Measurements from ENCODE around the gene SYT2.
"Not testable (repeated sequence)": the region's sequence is repeated elsewhere in the genome, so short reads cannot be mapped to it uniquely, and the experiment has no call there.

The SYT2 gene

GRCh38 chr1:202551683-202552082 is 158.6 kb downstream of the SYT2 start:
- DNase-seq, result peak; percentile 17 to 20
- TF ChIP-seq POLR2A (IDR thresholded peaks at IDR 0.05; ENCODE audit: low read length) (no peak), GATA1 (IDR thresholded peaks at IDR 0.05; ENCODE audit: low read depth, low read length) (no peak)

DNA sequence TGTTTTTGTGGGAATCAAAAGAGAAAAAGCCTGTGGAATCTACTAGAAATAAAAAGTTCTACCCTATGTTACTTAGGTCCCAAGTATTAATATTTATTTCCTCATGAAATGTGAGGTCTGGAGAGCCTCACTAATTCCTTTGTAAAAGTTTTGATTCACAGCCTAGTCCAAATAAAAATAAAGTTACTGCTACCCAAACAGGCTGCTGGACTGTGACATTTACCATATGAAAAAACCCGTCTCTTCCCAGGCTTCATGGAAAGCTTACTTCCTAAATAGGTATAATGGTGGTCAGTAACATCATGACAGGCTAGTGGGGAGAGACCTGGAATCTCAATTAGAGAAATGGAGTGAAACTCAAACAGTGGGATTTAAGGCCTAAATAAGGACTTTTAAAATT is 160.2 kb downstream of the SYT2 start:
- DNase-seq, result not testable (repeated sequence)

DNA sequence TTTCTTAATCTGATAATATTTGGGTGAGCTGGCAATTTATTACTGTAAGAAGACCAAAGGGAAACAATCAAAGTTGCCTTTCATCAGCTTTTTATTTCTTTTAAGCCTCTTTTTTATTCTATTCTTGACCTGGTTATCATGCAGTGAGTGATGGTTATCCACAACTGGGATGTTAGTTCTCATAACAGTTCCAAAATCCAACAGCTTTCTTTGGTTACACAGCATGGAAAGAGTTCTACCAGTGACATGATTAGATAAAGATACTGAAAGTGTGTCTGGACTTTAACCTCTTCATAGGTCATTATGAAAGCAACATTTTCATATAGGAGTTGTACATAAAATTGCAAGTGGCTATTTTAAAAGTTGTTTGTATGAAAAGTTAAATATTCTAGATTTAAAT is 163.0 kb downstream of the SYT2 start:
- TF ChIP-seq POLR2A (IDR thresholded peaks at IDR 0.05; ENCODE audit: low read length), result no peak
- no peak for TF ChIP-seq GATA1 (IDR thresholded peaks at IDR 0.05; ENCODE audit: low read depth, low read length)
- DNase-seq, result no peak

GRCh38 chr1:202546796-202547195 is 163.5 kb downstream of the SYT2 start:
- DNase-seq, result not testable (repeated sequence)

- not testable (repeated sequence) for DNase-seq
Observed at GRCh38 chr1:202546377-202546776, 163.9 kb downstream of the SYT2 start.

- not testable (repeated sequence) for DNase-seq
Observed at GRCh38 chr1:202545647-202546303, 164.5 kb downstream of the SYT2 start.

DNA sequence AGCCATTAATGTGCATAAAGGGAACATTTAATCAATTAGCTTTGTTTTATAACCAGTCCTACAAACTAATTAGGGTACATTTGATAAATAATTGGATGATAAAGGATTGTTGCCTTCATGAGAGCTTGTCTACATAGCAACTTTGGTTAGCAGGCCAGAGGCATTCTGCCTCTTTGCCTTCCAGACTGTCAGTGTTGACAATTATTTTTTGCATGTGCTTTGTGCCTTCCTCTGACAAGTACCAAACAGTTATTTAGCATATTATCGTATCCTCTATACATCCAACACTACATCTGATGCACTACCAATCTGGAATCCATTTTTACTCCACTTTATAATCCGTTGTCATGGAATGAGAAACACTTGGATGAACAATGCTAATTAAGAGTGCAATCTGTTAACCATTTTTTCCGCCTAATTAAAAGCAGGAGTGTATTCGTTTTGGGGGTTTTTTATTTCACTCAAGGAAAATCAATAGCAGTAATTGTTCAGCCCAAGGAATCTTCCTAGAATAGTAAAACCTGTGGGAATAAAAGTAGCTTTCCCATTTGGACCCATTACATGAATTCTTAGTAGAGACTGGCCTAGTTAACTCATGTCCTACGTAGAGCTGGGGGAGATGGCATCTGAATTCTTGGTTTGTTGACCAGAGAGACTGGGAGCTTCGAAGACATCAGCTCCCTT is 165.3 kb downstream of the SYT2 start:
- DNase-seq, result not testable (repeated sequence)

DNA sequence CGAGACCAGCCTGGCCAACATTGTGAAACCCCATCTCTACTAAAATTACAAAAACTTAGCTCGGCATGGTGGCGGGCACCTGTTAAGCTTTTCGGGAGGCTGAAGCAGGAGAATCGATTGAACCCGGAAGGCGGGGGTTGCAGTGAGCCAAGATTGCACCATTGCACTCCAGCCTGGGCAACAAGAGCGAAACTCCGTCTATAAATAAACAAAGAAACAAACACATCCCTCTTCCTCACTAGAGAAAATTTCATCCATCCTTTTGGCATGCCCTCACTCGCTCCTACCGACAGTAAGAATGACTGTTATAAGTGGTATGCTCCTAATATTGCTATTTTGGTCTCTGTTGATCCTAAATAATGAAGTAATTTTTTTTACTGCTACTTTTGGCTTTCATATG is 166.7 kb downstream of the SYT2 start:
- DNase-seq, result not testable (repeated sequence)

GRCh38 chr1:202542415-202542814 is 167.8 kb downstream of the SYT2 start:
- not testable (repeated sequence) for DNase-seq

DNA sequence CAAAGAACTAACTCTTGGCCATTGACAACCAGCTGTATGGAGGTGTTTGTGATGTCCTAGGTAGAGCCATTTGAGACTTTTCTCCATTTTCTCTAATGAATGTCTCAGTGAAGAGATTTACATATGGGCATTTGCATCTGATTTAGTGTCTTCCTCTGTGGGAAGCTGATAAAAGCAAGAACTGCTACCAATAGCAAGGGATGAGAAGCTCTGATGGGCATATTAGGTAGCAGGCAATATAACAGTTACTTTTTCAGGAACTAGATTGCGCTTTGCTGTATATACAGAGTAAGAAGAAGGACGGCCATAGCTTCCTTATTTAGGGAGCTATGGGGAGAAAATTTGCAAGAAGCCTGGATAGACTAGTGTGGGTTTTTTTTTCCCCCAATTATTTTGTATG is 169.4 kb downstream of the SYT2 start:
- DNase-seq, result not testable (repeated sequence)

All from erythroblast (primary cell).